Liver (tissue), 9 donors: Measurements from ENCODE around the gene PACSIN2. TPM values are rescaled to one million over a fixed set of nuclear protein-coding genes. Genes with fewer than 3 reads are reported as not detected.

ENCODE experiments used
- DNase-seq: peaks from one replicate; pipeline ENCODE4 v3.0.0-alpha.2; 2017; ENCODE audit warnings: low spot score
- H3K27ac ChIP-seq, 2 donors: one replicate each; pipeline ENCODE4 v1.7.0; 2013; ENCODE audit warnings: inconsistent platforms in 2 of 2, low read length in 2 of 2, control low read depth in 1 of 2, low read depth in 1 of 2, mild to moderate bottlenecking in 1 of 2
- H3K27me3 ChIP-seq, 4 donors: one replicate each; pipeline versions ENCODE4 v1.6.1 to v1.7.0; 2013; ENCODE audit warnings: low read length in 3 of 4, inconsistent platforms in 1 of 4, mild to moderate bottlenecking in 1 of 4, moderate library complexity in 1 of 4; ENCODE audit not compliant: control insufficient read depth in 4 of 4, insufficient read depth in 4 of 4
- H3K36me3 ChIP-seq, 4 donors: one replicate each; pipeline versions ENCODE4 v1.6.1 to v1.7.0; 2013; ENCODE audit warnings: low read length in 3 of 4, mild to moderate bottlenecking in 3 of 4, low read depth in 1 of 4, moderate library complexity in 1 of 4; ENCODE audit not compliant: control insufficient read depth in 4 of 4, insufficient read depth in 3 of 4
- H3K4me1 ChIP-seq, 4 donors: one replicate each; pipeline versions ENCODE4 v1.6.1 to v1.7.0; 2013; ENCODE audit warnings: low read length in 3 of 4, mild to moderate bottlenecking in 3 of 4, moderate library complexity in 1 of 4; ENCODE audit not compliant: control insufficient read depth in 4 of 4, insufficient read depth in 4 of 4
- H3K4me3 ChIP-seq, 3 donors: one replicate each; pipeline versions ENCODE4 v1.6.1 to v1.7.0; 2013; ENCODE audit warnings: low read length in 3 of 3, control low read depth in 1 of 3, low read depth in 1 of 3, mild to moderate bottlenecking in 1 of 3
- H3K9ac ChIP-seq, 2 donors: one replicate each; pipeline ENCODE4 v1.7.0; 2013; ENCODE audit warnings: low read length in 2 of 2, mild to moderate bottlenecking in 2 of 2, moderate library complexity in 2 of 2, control low read depth in 1 of 2, low read depth in 1 of 2
- H3K9me3 ChIP-seq, 4 donors: one replicate each; pipeline versions ENCODE4 v1.6.1 to v1.7.0; 2013; ENCODE audit warnings: low read length in 3 of 4; ENCODE audit not compliant: control insufficient read depth in 4 of 4
- ATF3 ChIP-seq: IDR thresholded peaks from 2 replicates; pipeline ENCODE4 v1.6.1; 2016; ENCODE audit warnings: antibody characterized with exemption
- CTCF ChIP-seq: fragments of 150-350 bp; IDR thresholded peaks from 2 replicates; pipeline ENCODE4 v1.5.1; 2017; ENCODE audit warnings: improper control_type of control experiment, low read depth, low read length; ENCODE audit not compliant: missing input control
- EGR1 ChIP-seq, 2 donors: IDR thresholded peaks; 2 replicates each; pipeline ENCODE4 v1.6.1; 2016 to 2018; ENCODE audit warnings: antibody characterized with exemption in 2 of 2, low read depth in 2 of 2
- FOXA1 ChIP-seq: IDR thresholded peaks from 2 replicates; pipeline ENCODE4 v1.6.1; 2016; ENCODE audit warnings: antibody characterized with exemption
- FOXA2 ChIP-seq: IDR thresholded peaks from 2 replicates; pipeline ENCODE4 v1.6.1; 2016; ENCODE audit warnings: antibody characterized with exemption
- GABPA ChIP-seq, 2 donors: IDR thresholded peaks in 1 of 2; conservative IDR thresholded peaks in 1 of 2; 2 replicates each; pipeline ENCODE4 v1.6.1; 2016; ENCODE audit warnings: antibody characterized with exemption in 2 of 2, mild to moderate bottlenecking in 1 of 2, moderate library complexity in 1 of 2
- HNF4A ChIP-seq, 2 donors: conservative IDR thresholded peaks; 2 replicates each; pipeline ENCODE4 v1.6.1; 2016; ENCODE audit warnings: antibody characterized with exemption in 2 of 2, mild to moderate bottlenecking in 2 of 2
- HNF4G ChIP-seq: IDR thresholded peaks from 2 replicates; pipeline ENCODE4 v1.6.1; 2016; ENCODE audit warnings: antibody characterized with exemption
- JUND ChIP-seq, 2 donors: IDR thresholded peaks; 2 replicates each; pipeline ENCODE4 v1.6.1; 2016; ENCODE audit warnings: antibody characterized with exemption in 2 of 2
- NR2F2 ChIP-seq: IDR thresholded peaks from 2 replicates; pipeline ENCODE4 v1.6.1; 2016; ENCODE audit warnings: antibody characterized with exemption
- RAD21 ChIP-seq, 2 donors: IDR thresholded peaks; 2 replicates each; pipeline ENCODE4 v1.6.1; 2016; ENCODE audit warnings: antibody characterized with exemption in 2 of 2, mild to moderate bottlenecking in 2 of 2
- RXRA ChIP-seq, 2 donors: IDR thresholded peaks; 2 replicates each; pipeline ENCODE4 v1.6.1; 2017 to 2018; ENCODE audit warnings: antibody characterized with exemption in 2 of 2, mild to moderate bottlenecking in 1 of 2
- SP1 ChIP-seq: IDR thresholded peaks from 2 replicates; pipeline ENCODE4 v1.6.1; 2018; ENCODE audit warnings: antibody characterized with exemption, mild to moderate bottlenecking
- TAF1 ChIP-seq: conservative IDR thresholded peaks from 2 replicates; pipeline ENCODE4 v1.6.1; 2016; ENCODE audit warnings: antibody characterized with exemption, mild to moderate bottlenecking
- YY1 ChIP-seq: IDR thresholded peaks from 2 replicates; pipeline ENCODE4 v1.6.1; 2016; ENCODE audit warnings: antibody characterized with exemption, mild to moderate bottlenecking
- ZBTB33 ChIP-seq: IDR thresholded peaks from 2 replicates; pipeline ENCODE4 v1.6.1; 2016; ENCODE audit warnings: antibody characterized with exemption
- WGBS: extraction: QIAGEN DNeasy Blood & Tissue Kit; methylation state at CpG from one replicate; pipeline ENCODE4 v1.1.7; 2013; 5-methylcytosine and 5-hydroxymethylcytosine counted together
- polyA plus RNA-seq, 2 donors: library from polyadenylated mRNA; stranded (reverse) in 1 of 2; unstranded in 1 of 2; fragments of 200-250 nt in 1 of 2; fragments of >200 nt in 1 of 2; fragmentation: Nextera tagmentation in 1 of 2; extraction: Ambion mirVana in 1 of 2; gene quantifications; one replicate each; pipeline versions ENCODE4 v1.2.1 to v1.2.3, GENCODE V29; 2013 to 2015
- total RNA-seq, 2 donors: library from RNA; depleted of rRNA; stranded (reverse); fragments of >200 nt; gene quantifications; one replicate each; pipeline ENCODE4 v1.2.3, GENCODE V29; 2014
- TF ChIP-seq, protein P1 (sequence below): IDR thresholded peaks from 2 replicates; pipeline ENCODE4 v1.6.1; 2016; ENCODE audit warnings: antibody characterized with exemption, mild to moderate bottlenecking
- TF ChIP-seq, protein P2 (sequence below): IDR thresholded peaks from 2 replicates; pipeline ENCODE4 v1.6.1; 2016; ENCODE audit warnings: antibody characterized with exemption
- donor health status: healthy.
- donor health status: healthy.
- donor health status: healthy.
- donor health status: healthy.
- donor health status: healthy.

PACSIN2 gene
- total and polyA plus RNA-seq, 4 donors, result 9.1 to 31.4 (median 17.0) TPM

DNA sequence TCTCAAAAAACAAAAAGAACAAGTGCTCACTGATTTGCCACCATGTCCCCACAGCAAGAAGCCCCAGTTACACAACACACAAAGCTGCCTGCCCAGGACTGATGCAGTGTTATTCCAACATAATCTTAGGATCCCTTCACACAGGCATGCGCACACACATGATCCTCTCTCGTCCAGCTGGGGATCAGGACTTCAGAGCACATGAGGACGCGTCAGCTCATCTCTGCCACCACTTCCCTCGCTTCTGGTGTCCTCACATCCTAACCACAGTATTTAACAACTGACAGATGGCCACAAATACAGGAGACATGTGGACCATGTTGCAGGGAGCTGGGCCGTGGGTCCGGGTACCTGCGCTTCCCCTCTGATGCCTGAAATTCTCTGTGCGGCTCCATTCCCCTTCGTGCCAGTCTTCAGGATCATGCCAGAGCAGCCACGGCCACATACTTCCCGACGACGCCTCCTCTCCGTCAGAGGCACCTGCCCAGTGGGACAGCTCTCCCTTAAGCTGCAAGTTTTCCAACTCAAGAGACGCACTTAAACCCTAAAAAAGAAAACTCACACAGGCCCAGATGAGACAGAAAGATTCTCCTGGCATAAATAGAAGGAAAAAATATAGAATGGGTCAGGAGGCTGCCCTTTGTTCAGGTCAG lies 68.3 kb downstream of the PACSIN2 start:
- Histone ChIP-seq H3K9ac (no peak overlapping the region), H3K9me3 (no peaks in the 10 kb centered on the region), H3K4me1 (peaks cover 0 to 12% (median 2%) of the 10 kb centered on the region in 4 donors), H3K4me3 (no peak overlapping the region), H3K27me3 (no peaks in the 10 kb centered on the region), H3K36me3 (no peaks in the 10 kb centered on the region), H3K27ac (no peak overlapping the region)
- DNase-seq, result no peak
- TF ChIP-seq TAF1, result no peak
- TF ChIP-seq RAD21 (IDR thresholded peaks at IDR 0.05), result no peak
- TF ChIP-seq JUND (IDR thresholded peaks at IDR 0.05), result no peak
- TF ChIP-seq EGR1 (IDR thresholded peaks at IDR 0.05; ENCODE audit: low read depth in 2 of 2), result no peak
- no peak for TF ChIP-seq HNF4G
- no peak for TF ChIP-seq GABPA (IDR thresholded peaks at IDR 0.05 in 1 of 2, conservative IDR thresholded peaks at IDR 0.05 in 1 of 2)
- no peak for TF ChIP-seq ATF3
- no peak for TF ChIP-seq FOXA1
- TF ChIP-seq YY1, result no peak
- no peak for TF ChIP-seq CTCF
- no peak for TF ChIP-seq RXRA (IDR thresholded peaks at IDR 0.05)
- TF ChIP-seq SP1, result no peak
- TF ChIP-seq, protein P1, sequence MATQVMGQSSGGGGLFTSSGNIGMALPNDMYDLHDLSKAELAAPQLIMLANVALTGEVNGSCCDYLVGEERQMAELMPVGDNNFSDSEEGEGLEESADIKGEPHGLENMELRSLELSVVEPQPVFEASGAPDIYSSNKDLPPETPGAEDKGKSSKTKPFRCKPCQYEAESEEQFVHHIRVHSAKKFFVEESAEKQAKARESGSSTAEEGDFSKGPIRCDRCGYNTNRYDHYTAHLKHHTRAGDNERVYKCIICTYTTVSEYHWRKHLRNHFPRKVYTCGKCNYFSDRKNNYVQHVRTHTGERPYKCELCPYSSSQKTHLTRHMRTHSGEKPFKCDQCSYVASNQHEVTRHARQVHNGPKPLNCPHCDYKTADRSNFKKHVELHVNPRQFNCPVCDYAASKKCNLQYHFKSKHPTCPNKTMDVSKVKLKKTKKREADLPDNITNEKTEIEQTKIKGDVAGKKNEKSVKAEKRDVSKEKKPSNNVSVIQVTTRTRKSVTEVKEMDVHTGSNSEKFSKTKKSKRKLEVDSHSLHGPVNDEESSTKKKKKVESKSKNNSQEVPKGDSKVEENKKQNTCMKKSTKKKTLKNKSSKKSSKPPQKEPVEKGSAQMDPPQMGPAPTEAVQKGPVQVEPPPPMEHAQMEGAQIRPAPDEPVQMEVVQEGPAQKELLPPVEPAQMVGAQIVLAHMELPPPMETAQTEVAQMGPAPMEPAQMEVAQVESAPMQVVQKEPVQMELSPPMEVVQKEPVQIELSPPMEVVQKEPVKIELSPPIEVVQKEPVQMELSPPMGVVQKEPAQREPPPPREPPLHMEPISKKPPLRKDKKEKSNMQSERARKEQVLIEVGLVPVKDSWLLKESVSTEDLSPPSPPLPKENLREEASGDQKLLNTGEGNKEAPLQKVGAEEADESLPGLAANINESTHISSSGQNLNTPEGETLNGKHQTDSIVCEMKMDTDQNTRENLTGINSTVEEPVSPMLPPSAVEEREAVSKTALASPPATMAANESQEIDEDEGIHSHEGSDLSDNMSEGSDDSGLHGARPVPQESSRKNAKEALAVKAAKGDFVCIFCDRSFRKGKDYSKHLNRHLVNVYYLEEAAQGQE, result no peak
- no peak for TF ChIP-seq HNF4A (conservative IDR thresholded peaks at IDR 0.05)
- TF ChIP-seq FOXA2, result no peak
- no peak for TF ChIP-seq NR2F2
- TF ChIP-seq, protein P2, sequence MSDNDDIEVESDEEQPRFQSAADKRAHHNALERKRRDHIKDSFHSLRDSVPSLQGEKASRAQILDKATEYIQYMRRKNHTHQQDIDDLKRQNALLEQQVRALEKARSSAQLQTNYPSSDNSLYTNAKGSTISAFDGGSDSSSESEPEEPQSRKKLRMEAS, result no peak
- no peak for TF ChIP-seq ZBTB33
- WGBS, result 89% methylated on average over 16 of the region's 16 CpGs
